GM12872 (cell line): Measurements from ENCODE around the gene ZDHHC3.
A peak's percentile ranks its signal among the peaks of the same experiment; 100 is the strongest.

Experiments used
- CTCF ChIP-seq: IDR thresholded peaks from 3 replicates; pipeline ENCODE4 v1.5.1; 2011; ENCODE audit warnings: low read depth, mild to moderate bottlenecking, low read length, moderate library complexity; ENCODE audit not compliant: insufficient read depth

The ZDHHC3 gene

GRCh38 chr3:44995142-44995770, 19.3 kb upstream of the ZDHHC3 start:
- TF ChIP-seq CTCF, result no peak

GRCh38 chr3:44993471-44994205, 17.7 kb upstream of the ZDHHC3 start:
- TF ChIP-seq CTCF, result no peak

GRCh38 chr3:44992555-44993470, 16.8 kb upstream of the ZDHHC3 start:
- peak; percentile 86 for TF ChIP-seq CTCF

GRCh38 chr3:44991326-44991725, 15.4 kb upstream of the ZDHHC3 start:
- TF ChIP-seq CTCF, result no peak

GRCh38 chr3:44989636-44990373, 13.8 kb upstream of the ZDHHC3 start:
- TF ChIP-seq CTCF, result no peak

- no peak for TF ChIP-seq CTCF
Observed at GRCh38 chr3:44989141-44989540, 13.2 kb upstream of the ZDHHC3 start.
